Measurements from ENCODE around the gene CLEC12A.

DNA sequence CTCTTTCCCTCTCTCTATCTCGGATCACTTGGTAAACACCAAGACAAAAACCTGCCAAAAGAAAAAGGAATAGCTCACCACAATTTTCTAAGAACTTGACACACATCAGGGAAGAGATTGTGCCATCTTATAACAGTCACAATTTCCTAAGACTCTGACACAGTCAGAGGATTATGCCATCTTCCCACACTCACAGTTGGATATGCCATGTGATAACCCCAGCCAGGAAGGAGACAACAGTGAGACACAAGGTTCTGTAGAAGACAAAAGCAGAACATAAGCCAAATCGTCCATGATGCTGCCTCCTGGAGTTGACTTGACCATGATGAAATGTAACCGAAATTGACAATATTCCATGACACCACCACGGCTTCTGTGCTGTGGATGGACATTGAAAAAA, 56.5 kb downstream of the CLEC12A start:
- TF ChIP-seq POLR2AphosphoS5 (IDR thresholded peaks at IDR 0.05; ENCODE audit: borderline replicate concordance, low read depth, low read length): no peak
- no peak for TF ChIP-seq EZH2 (IDR thresholded peaks at IDR 0.05)
- TF ChIP-seq FOXP2 (optimal IDR thresholded peaks at IDR 0.05; ENCODE audit: control extremely low read depth, extremely low read length, insufficient read depth): no peak
